ENCODE data around the gene TBL1XR1.
A peak's percentile ranks its signal among the peaks of the same experiment; 100 is the strongest.

Gene TBL1XR1

DNA sequence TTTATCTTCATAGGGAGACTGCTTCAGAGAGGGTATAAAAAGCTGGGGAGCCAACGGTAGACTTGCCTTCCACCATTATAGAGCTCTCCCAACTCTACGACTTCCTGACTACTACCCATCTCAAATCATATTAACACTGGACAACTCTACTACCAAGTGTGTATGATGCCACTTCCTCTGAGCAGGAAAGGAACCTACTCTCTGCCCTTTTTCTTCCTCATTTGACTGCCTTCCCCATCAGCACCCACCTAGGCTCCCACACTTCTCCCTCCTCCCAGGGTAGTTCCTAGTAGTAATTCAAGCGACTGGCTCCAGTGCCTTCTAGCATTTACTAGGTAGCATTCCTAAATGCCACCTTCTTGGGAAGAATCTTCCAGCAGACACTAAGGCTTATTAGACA lies 24.5 kb upstream of the TBL1XR1 start:
- H3K27ac ChIP-seq = no peak overlapping the region
- CTCF ChIA-PET = no interaction called here
- no peak for DNase-seq (ENCODE audit: low spot score)
- POLR2A ChIA-PET (ENCODE audit: low non-redundant PET) = no interaction called here
- TF ChIP-seq, protein P1, sequence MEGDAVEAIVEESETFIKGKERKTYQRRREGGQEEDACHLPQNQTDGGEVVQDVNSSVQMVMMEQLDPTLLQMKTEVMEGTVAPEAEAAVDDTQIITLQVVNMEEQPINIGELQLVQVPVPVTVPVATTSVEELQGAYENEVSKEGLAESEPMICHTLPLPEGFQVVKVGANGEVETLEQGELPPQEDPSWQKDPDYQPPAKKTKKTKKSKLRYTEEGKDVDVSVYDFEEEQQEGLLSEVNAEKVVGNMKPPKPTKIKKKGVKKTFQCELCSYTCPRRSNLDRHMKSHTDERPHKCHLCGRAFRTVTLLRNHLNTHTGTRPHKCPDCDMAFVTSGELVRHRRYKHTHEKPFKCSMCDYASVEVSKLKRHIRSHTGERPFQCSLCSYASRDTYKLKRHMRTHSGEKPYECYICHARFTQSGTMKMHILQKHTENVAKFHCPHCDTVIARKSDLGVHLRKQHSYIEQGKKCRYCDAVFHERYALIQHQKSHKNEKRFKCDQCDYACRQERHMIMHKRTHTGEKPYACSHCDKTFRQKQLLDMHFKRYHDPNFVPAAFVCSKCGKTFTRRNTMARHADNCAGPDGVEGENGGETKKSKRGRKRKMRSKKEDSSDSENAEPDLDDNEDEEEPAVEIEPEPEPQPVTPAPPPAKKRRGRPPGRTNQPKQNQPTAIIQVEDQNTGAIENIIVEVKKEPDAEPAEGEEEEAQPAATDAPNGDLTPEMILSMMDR (conservative IDR thresholded peaks at IDR 0.05; ENCODE audit: low read depth) = no peak

DNA sequence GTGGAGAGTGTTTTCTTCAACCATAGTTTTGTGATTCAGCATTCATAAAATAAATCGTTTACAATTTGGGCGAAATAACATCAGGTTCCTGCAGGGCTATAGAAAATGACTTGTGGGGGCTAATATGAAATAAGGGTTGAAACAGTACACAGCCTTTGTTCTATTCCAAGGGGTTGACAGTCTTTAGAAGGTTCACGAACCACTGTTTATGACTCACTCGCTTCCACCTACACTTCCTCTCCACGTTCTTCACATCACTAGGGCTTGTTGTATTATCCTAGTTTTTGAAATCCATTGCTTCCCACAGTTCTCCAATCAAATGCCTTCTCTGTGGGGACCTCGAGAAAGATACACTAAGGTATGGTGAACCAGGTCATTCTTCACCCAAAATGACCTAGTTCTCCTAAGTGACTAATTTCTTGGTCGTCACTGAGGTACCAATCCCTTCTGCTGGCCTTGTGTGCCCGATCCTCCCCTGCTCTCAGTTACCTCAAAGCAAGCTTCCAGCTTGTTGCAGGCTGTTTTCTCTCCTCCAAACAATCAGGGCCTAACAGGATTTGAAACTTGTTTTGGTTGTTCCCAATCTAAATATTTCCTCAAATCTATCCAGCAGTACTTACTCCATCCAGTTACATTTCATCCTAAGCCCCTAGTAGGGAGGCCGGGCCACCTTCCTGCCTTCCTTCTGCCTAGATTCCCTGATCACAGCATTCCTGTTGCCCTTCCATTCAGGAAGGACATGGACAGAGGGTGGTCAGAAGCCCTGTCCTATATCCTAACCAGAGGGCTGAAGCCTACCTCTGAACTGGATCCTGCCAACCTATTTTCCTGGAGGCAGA lies 23.1 kb upstream of the TBL1XR1 start:
- ChIA-PET POLR2A (ENCODE audit: low non-redundant PET) (interaction anchor here (0.7 kb wide), 1 partner anchor 137 kb away, joined by 5 read pairs; no protein-coding TSS in a partner anchor), CTCF (no interaction called here)
- DNase-seq (ENCODE audit: low spot score) = no peak
- TF ChIP-seq, protein P1 (conservative IDR thresholded peaks at IDR 0.05; ENCODE audit: low read depth) = no peak
- H3K27ac ChIP-seq = no peak overlapping the region

DNA sequence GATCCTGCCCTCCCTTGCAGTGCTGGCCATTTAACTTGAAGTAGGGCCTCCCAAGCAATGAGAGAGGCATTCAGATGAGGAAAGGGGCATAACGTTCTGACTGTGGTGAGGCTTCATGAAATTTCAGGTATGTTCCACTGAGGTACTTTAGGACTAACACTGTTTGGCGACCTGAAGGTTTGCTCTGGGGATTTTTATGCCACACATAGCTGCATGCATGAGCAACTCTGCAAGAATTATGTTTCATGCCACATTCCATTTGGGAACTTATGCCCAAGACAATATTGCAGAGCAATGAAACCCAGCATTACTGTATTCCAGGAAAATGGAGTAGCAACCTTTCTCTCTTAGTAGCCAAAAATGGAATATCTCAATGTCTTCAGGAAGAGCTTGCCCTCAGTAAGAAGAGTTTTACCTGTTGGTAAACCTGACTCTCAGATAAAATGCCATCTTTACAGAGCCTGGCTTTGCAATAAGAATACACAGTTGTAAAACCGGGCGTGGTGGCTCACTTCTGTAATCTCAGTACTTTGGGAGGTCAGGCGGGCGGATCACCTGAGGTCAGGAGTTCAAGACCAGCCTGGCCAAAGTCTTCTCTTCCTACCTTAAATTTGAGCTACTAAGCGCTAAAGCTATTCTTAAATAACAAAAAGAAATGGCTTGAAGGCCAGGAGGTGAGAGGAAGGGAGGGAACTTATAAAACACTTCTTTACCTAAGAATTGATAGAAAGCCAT lies 16.7 kb upstream of the TBL1XR1 start:
- ChIA-PET POLR2A (ENCODE audit: low non-redundant PET) (no interaction called here), CTCF (interaction anchor here (0.6 kb wide), 1 partner anchor 9 kb away, joined by 3 read pairs; no protein-coding TSS in a partner anchor)
- DNase-seq (ENCODE audit: low spot score) = no peak
- TF ChIP-seq, protein P1 (conservative IDR thresholded peaks at IDR 0.05; ENCODE audit: low read depth) = no peak
- no peak overlapping the region for H3K27ac ChIP-seq

DNA sequence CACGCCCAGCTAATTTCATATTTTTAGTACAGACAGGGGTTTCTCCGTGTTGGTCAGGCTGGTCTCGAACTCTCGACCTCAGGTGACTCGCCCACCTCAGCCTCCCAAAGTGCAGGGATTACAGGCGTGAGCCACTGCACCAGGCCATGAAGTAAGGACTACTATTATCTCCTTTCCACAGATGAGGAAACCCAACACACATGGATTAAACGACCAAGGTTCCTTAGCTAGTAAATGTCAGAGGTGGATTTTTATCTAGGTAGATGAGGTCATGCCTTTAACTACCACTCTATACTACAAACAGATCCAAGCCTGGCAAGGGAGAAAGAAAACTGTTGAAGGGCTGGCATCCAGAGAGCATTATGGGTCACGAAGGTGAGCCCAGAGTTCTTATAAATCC lies 15.5 kb upstream of the TBL1XR1 start:
- CTCF ChIA-PET = interaction anchor here (0.6 kb wide), 1 partner anchor 517 kb away, joined by 3 read pairs; no protein-coding TSS in a partner anchor
- no peak overlapping the region for H3K27ac ChIP-seq
- TF ChIP-seq, protein P1 (conservative IDR thresholded peaks at IDR 0.05; ENCODE audit: low read depth) = no peak
- POLR2A ChIA-PET (ENCODE audit: low non-redundant PET) = no interaction called here
- no peak for DNase-seq (ENCODE audit: low spot score)

DNA sequence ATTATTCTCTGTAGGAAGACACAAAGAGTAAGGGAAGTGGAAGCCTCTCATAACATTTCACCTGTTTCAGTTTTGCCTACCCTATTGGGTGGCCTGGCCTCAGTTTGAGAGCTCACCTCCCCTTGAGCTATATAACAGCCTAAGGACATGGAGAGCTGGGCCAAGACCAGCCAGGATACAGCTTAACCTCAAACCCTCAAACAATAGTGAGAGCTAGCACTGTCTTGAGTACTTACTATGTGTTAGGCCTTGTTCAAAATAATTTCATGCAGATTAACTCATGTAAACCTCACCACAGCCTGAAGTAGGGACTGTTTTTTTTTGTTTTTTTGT lies 15.0 kb upstream of the TBL1XR1 start:
- CTCF ChIA-PET = interaction anchor here (0.6 kb wide), 1 partner anchor 518 kb away, joined by 3 read pairs; no protein-coding TSS in a partner anchor
- POLR2A ChIA-PET (ENCODE audit: low non-redundant PET) = no interaction called here
- H3K27ac ChIP-seq = no peak overlapping the region
- TF ChIP-seq, protein P1 (conservative IDR thresholded peaks at IDR 0.05; ENCODE audit: low read depth) = no peak
- DNase-seq (ENCODE audit: low spot score) = no peak

DNA sequence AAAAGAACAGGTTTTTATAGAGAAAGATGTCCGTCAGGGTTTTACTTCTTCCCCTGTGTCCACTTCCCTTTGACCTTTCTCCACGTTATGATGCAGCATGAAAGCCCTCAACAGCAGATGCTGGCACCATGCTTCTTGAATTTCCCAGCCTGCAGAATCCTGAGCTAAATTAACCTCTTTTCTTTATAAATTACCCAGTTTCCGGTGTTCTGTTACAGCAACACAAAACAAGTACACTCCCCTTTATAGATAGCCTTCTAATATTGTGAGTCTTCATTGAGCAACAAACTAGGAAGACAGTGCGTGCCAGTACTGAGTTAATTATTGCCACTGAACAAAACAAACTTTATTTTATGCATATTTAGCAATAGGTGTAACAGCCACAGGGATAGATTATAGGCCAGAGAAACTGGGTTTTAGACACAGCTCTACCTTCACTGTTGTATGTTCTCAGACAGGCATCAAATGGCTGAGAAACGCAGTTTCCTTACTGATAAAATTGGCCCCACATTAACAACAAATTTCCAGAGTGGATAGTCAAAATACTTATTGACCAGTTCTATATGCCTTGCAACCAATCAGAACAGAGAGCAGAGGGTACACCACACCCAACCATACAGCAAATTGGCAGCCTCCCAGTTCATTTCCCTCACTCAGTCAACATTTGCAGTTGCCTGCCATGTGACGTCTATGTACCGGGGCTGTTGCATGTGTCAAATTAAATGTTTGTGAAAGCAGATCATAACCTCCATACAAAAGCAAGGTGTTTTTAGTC lies 14.4 kb upstream of the TBL1XR1 start:
- CTCF ChIA-PET = interaction anchor here (0.6 kb wide), 1 partner anchor 518 kb away, joined by 3 read pairs; no protein-coding TSS in a partner anchor
- TF ChIP-seq, protein P1 (conservative IDR thresholded peaks at IDR 0.05; ENCODE audit: low read depth) = no peak
- DNase-seq (ENCODE audit: low spot score) = peak; percentile 21
- POLR2A ChIA-PET (ENCODE audit: low non-redundant PET) = no interaction called here
- H3K27ac ChIP-seq = no peak overlapping the region
